ENCODE data around the gene ADGRL1.
"Not testable (repeated sequence)": the region's sequence is repeated elsewhere in the genome, so short reads cannot be mapped to it uniquely, and the experiment has no call there.

- TF ChIP-seq POLR2A (IDR thresholded peaks at IDR 0.05) = not testable (repeated sequence)
- TF ChIP-seq, protein P1, sequence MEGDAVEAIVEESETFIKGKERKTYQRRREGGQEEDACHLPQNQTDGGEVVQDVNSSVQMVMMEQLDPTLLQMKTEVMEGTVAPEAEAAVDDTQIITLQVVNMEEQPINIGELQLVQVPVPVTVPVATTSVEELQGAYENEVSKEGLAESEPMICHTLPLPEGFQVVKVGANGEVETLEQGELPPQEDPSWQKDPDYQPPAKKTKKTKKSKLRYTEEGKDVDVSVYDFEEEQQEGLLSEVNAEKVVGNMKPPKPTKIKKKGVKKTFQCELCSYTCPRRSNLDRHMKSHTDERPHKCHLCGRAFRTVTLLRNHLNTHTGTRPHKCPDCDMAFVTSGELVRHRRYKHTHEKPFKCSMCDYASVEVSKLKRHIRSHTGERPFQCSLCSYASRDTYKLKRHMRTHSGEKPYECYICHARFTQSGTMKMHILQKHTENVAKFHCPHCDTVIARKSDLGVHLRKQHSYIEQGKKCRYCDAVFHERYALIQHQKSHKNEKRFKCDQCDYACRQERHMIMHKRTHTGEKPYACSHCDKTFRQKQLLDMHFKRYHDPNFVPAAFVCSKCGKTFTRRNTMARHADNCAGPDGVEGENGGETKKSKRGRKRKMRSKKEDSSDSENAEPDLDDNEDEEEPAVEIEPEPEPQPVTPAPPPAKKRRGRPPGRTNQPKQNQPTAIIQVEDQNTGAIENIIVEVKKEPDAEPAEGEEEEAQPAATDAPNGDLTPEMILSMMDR (IDR thresholded peaks at IDR 0.05) = not testable (repeated sequence)
Observed at GRCh38 chr19:14188086-14188485, 17.9 kb downstream of the ADGRL1 start.

Data from uterus (tissue), 2 donors.